ENCODE results near the gene NDFIP2.

DNA sequence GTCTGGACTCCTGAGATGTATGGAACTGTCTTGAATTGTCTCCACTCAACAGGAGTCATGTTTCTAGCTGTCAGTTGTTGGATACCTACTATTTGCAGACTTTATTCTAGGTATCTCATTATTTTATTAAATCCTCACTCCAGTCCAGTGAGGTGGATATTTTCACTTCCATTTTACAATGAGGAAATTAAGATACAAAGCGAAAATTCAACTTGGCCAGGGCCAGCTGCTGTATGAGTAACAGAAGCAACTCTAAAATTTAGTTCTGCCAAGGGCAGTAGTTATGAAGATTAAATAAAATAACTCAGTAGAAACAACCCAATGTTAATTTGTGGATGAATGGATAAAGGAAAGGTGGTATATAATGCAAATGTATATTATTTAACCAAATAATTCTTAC lies 12.6 kb upstream of the NDFIP2 start:
- TF ChIP-seq, protein P1, sequence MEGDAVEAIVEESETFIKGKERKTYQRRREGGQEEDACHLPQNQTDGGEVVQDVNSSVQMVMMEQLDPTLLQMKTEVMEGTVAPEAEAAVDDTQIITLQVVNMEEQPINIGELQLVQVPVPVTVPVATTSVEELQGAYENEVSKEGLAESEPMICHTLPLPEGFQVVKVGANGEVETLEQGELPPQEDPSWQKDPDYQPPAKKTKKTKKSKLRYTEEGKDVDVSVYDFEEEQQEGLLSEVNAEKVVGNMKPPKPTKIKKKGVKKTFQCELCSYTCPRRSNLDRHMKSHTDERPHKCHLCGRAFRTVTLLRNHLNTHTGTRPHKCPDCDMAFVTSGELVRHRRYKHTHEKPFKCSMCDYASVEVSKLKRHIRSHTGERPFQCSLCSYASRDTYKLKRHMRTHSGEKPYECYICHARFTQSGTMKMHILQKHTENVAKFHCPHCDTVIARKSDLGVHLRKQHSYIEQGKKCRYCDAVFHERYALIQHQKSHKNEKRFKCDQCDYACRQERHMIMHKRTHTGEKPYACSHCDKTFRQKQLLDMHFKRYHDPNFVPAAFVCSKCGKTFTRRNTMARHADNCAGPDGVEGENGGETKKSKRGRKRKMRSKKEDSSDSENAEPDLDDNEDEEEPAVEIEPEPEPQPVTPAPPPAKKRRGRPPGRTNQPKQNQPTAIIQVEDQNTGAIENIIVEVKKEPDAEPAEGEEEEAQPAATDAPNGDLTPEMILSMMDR (IDR thresholded peaks at IDR 0.05; ENCODE audit: borderline replicate concordance, extremely low read depth, low read length, poor library complexity, severe bottlenecking): no peak
- no peak for TF ChIP-seq EZH2 (IDR thresholded peaks at IDR 0.05; ENCODE audit: borderline replicate concordance, low read depth, low read length, severe bottlenecking)
